ENCODE results near the gene PTPRN2. TPM values are rescaled to one million over a fixed set of nuclear protein-coding genes. Genes with fewer than 3 reads are reported as not detected.

Gene PTPRN2
- total RNA-seq, 1 experiment from 2014 or later = not detected

- CTCF ChIA-PET = no interaction called here
- Histone ChIP-seq H3K27me3 (ENCODE audit: insufficient read depth, low read depth) (peaks cover 84% of the 10 kb centered on the region), H3K9me2 (ENCODE audit: insufficient read depth) (no peaks in the 10 kb centered on the region; the same call in 1 of the 2 replicates), H3K4me1 (replicated peaks; ENCODE audit: insufficient read depth) (no peaks in the 10 kb centered on the region), H4K20me1 (ENCODE audit: insufficient read depth) (no peaks in the 10 kb centered on the region), H3K9me3 (ENCODE audit: insufficient read depth, low read depth) (no peaks in the 10 kb centered on the region), H3K4me2 (no peak overlapping the region), H3K79me2 (ENCODE audit: low read depth) (no peaks in the 10 kb centered on the region), H2AFZ (no peak overlapping the region), H3F3A (ENCODE audit: insufficient read depth, low read depth) (no peaks in the 10 kb centered on the region), H3K27ac (no peak overlapping the region), H3K4me3 (no peak overlapping the region), H3K36me3 (ENCODE audit: low read depth) (no peaks in the 10 kb centered on the region)
- POLR2A ChIA-PET (ENCODE audit: unreplicated experiment) = no interaction called here
- TF ChIP-seq EZH2 (IDR thresholded peaks at IDR 0.05; ENCODE audit: low read depth) (no peak), CTCF (conservative IDR thresholded peaks at IDR 0.05) (no peak)
- intact Hi-C loops (cut with micrococcal nuclease; ENCODE audit: unreplicated experiment) = no loop called here
- no peak for DNase-seq
- no TSS peak for BruUV-seq (replicated peaks)
These were observed 143.7 kb downstream of the PTPRN2 start for GRCh38 chr7:158443688-158444483.

- ChIA-PET POLR2A (ENCODE audit: unreplicated experiment) (no interaction called here), CTCF (no interaction called here)
- intact Hi-C loops (cut with micrococcal nuclease; ENCODE audit: unreplicated experiment) = no loop called here
- Histone ChIP-seq H3K27me3 (ENCODE audit: insufficient read depth, low read depth) (peaks cover 84% of the 10 kb centered on the region), H3F3A (ENCODE audit: insufficient read depth, low read depth) (no peaks in the 10 kb centered on the region), H3K9me2 (ENCODE audit: insufficient read depth) (no peaks in the 10 kb centered on the region; the same call in 1 of the 2 replicates), H3K4me3 (no peak overlapping the region), H2AFZ (no peak overlapping the region), H3K4me1 (replicated peaks; ENCODE audit: insufficient read depth) (no peaks in the 10 kb centered on the region), H3K79me2 (ENCODE audit: low read depth) (no peaks in the 10 kb centered on the region), H3K36me3 (ENCODE audit: low read depth) (no peaks in the 10 kb centered on the region), H4K20me1 (ENCODE audit: insufficient read depth) (no peaks in the 10 kb centered on the region), H3K9me3 (ENCODE audit: insufficient read depth, low read depth) (no peaks in the 10 kb centered on the region), H3K4me2 (no peak overlapping the region), H3K27ac (no peak overlapping the region)
- no peak for TF ChIP-seq CTCF (conservative IDR thresholded peaks at IDR 0.05)
- no peak for TF ChIP-seq EZH2 (IDR thresholded peaks at IDR 0.05; ENCODE audit: low read depth)
- BruUV-seq (replicated peaks) = no TSS peak
- no peak for DNase-seq
These were observed 144.5 kb downstream of the PTPRN2 start for GRCh38 chr7:158443014-158443687.

- peak in 1 of 2 experiments; percentile 43 for DNase-seq
- H3F3A ChIP-seq (ENCODE audit: insufficient read depth, low read depth) = no peaks in the 10 kb centered on the region
- TF ChIP-seq EZH2 (IDR thresholded peaks at IDR 0.05; ENCODE audit: low read depth) (no peak), CTCF (conservative IDR thresholded peaks at IDR 0.05) (peak; percentile 68)
- peaks cover 83% of the 10 kb centered on the region for H3K27me3 ChIP-seq (ENCODE audit: insufficient read depth, low read depth)
- no peak overlapping the region for H3K27ac ChIP-seq
- intact Hi-C loops (cut with micrococcal nuclease; ENCODE audit: unreplicated experiment) = no loop called here
- no peak overlapping the region for H3K4me3 ChIP-seq
- H3K36me3 ChIP-seq (ENCODE audit: low read depth) = no peaks in the 10 kb centered on the region
- H3K9me3 ChIP-seq (ENCODE audit: insufficient read depth, low read depth) = no peaks in the 10 kb centered on the region
- no peak overlapping the region for H3K4me2 ChIP-seq
- no peaks in the 10 kb centered on the region for H4K20me1 ChIP-seq (ENCODE audit: insufficient read depth)
- H2AFZ ChIP-seq = no peak overlapping the region
- no TSS peak for BruUV-seq (replicated peaks)
- ChIA-PET CTCF (no interaction called here), POLR2A (ENCODE audit: unreplicated experiment) (no interaction called here)
- H3K79me2 ChIP-seq (ENCODE audit: low read depth) = no peaks in the 10 kb centered on the region
- H3K9me2 ChIP-seq (ENCODE audit: insufficient read depth) = no peaks in the 10 kb centered on the region; the same call in 1 of the 2 replicates
- no peaks in the 10 kb centered on the region for H3K4me1 ChIP-seq (replicated peaks; ENCODE audit: insufficient read depth)
These were observed 145.4 kb downstream of the PTPRN2 start for GRCh38 chr7:158442260-158442659.

Data from PC-9 (cell line).